Measurements from ENCODE around the gene ACTL7B. TPM values are rescaled to one million over a fixed set of nuclear protein-coding genes. Genes with fewer than 3 reads are reported as not detected.

The ACTL7B gene
- total and polyA plus RNA-seq, 2 of the 8 experiments (the other 6 are each of a cell fraction or from before 2014, with no cell fraction given) = not detected

- no peaks in the 10 kb centered on the region for H4K20me1 ChIP-seq (replicated peaks in 1 of 2; ENCODE audit: control insufficient read depth in 1 of 2, insufficient read depth in 2 of 2, low read length in 2 of 2)
- H3K79me1 ChIP-seq (ENCODE audit: low read depth, low read length) = no peaks in the 10 kb centered on the region
- no peak overlapping the region for H3K14ac ChIP-seq (ENCODE audit: insufficient read length)
- no peaks in the 10 kb centered on the region for H3K23me2 ChIP-seq (ENCODE audit: low read depth, low read length)
- H3K4me3 ChIP-seq (ENCODE audit: extremely low read depth in 1 of 4, insufficient read depth in 2 of 4, low read depth in 3 of 4, low read length in 4 of 4) = no peak overlapping the region
- H4K91ac ChIP-seq (replicated peaks; ENCODE audit: insufficient read length, low read length) = no peak overlapping the region
- ChIA-PET CTCF (ENCODE audit: partially characterized antibody) (no interaction called here), POLR2A (ENCODE audit: partially characterized antibody) (no interaction called here)
- H3K4ac ChIP-seq (replicated peaks; ENCODE audit: insufficient read length, low read depth, low read length) = no peak overlapping the region
- H3K79me2 ChIP-seq (ENCODE audit: control insufficient read depth in 1 of 2, insufficient read depth in 2 of 2, low read length in 2 of 2) = no peaks in the 10 kb centered on the region
- H3K27ac ChIP-seq (ENCODE audit: low read depth, low read length) = no peak overlapping the region
- H4K5ac ChIP-seq (ENCODE audit: insufficient read length, low read depth, low read length) = no peak overlapping the region
- no peaks in the 10 kb centered on the region for H3K36me3 ChIP-seq (ENCODE audit: control insufficient read depth in 2 of 4, insufficient read depth in 4 of 4, low read length in 3 of 4)
- no peak overlapping the region for H2BK5ac ChIP-seq (ENCODE audit: low read depth, low read length)
- H2BK15ac ChIP-seq (ENCODE audit: low read length) = no peak overlapping the region
- no peak overlapping the region for H3K18ac ChIP-seq (ENCODE audit: extremely low read depth, low read length)
- no peak overlapping the region for H2BK20ac ChIP-seq (ENCODE audit: low read length)
- H3K9ac ChIP-seq (replicated peaks in 1 of 4; ENCODE audit: extremely low read depth in 1 of 4, low read depth in 3 of 4, low read length in 3 of 4) = no peak overlapping the region
- TF ChIP-seq KDM4A (IDR thresholded peaks at IDR 0.05; ENCODE audit: low read depth, low read length, severe bottlenecking) (no peak), CEBPB (IDR thresholded peaks at IDR 0.05; ENCODE audit: low read depth, low read length) (peak; percentile 74; the same call in 1 of the 2 replicates)
- H2BK120ac ChIP-seq (replicated peaks; ENCODE audit: low read depth, low read length) = no peak overlapping the region
- whole genome bisulfite sequencing, 2 experiments (ENCODE audit: extremely low coverage in 1 of 2, insufficient coverage in 1 of 2, insufficient read length in 1 of 2, insufficient replicate concordance in 2 of 2, low coverage in 1 of 2, low lambda C conversion rate in 2 of 2, missing lambda C conversion rate in 1 of 2) = 94% methylated on average over 4 of the region's 4 CpGs; no CpG with 5 or more reads in 1 of the 2 experiments
- no peak overlapping the region for H3K4me2 ChIP-seq (ENCODE audit: insufficient read depth in 1 of 2, low read depth in 2 of 2, low read length in 2 of 2)
- no peak overlapping the region for H4K8ac ChIP-seq (ENCODE audit: extremely low read depth, insufficient read depth, low read length)
- no peak overlapping the region for H2AK5ac ChIP-seq (ENCODE audit: low read depth, low read length)
- no peaks in the 10 kb centered on the region for H3K4me1 ChIP-seq (replicated peaks in 1 of 4; ENCODE audit: control insufficient read depth in 3 of 4, insufficient read depth in 4 of 4, low read length in 3 of 4)
- no peak overlapping the region for H3K56ac ChIP-seq (replicated peaks; ENCODE audit: insufficient read length, low read depth, low read length)
- H3K9me3 ChIP-seq (ENCODE audit: insufficient read depth in 2 of 2, low read depth in 1 of 2, low read length in 1 of 2) = 0 out of 4 replicates have a peak, but pooled peaks cover 0 to 3% of the 10 kb centered on the region in 2 experiments
- no peak for FAIRE-seq
- H2BK12ac ChIP-seq (ENCODE audit: low read depth, low read length) = no peak overlapping the region
- DNase-seq (ENCODE audit: low read depth in 1 of 2, low spot score in 2 of 2) = no peak
- H3K23ac ChIP-seq (ENCODE audit: insufficient read length) = no peak overlapping the region
- H3K27me3 ChIP-seq (replicated peaks in 1 of 4; ENCODE audit: control insufficient read depth in 3 of 4, extremely low read depth in 1 of 4, insufficient read depth in 3 of 4, low read length in 3 of 4) = no peaks in the 10 kb centered on the region
- no peak overlapping the region for H2AFZ ChIP-seq (ENCODE audit: low read length)
Measured at GRCh38 chr9:108860354-108860753, 4.6 kb upstream of the ACTL7B start.
